GM10847 (cell line): Measurements from ENCODE around the gene VAV2.

ENCODE experiments used
- POLR2A ChIP-seq: IDR thresholded peaks from 2 replicates; pipeline ENCODE4 v1.6.1; 2011; ENCODE audit not compliant: insufficient read length; ENCODE audit errors: extremely low read depth

VAV2 gene

GRCh38 chr9:134032456-134033222 is 40.5 kb upstream of the VAV2 start:
- TF ChIP-seq POLR2A: no peak

GRCh38 chr9:134031783-134032182 is 39.7 kb upstream of the VAV2 start:
- TF ChIP-seq POLR2A: no peak

GRCh38 chr9:134030821-134031470 is 38.8 kb upstream of the VAV2 start:
- no peak for TF ChIP-seq POLR2A

- no peak for TF ChIP-seq POLR2A
These were observed 37.4 kb upstream of the VAV2 start for GRCh38 chr9:134029248-134030226.

GRCh38 chr9:134028575-134029247 is 36.6 kb upstream of the VAV2 start:
- no peak for TF ChIP-seq POLR2A

- no peak for TF ChIP-seq POLR2A
These were observed 36.0 kb upstream of the VAV2 start for GRCh38 chr9:134028076-134028475.

GRCh38 chr9:134027561-134027960 is 35.4 kb upstream of the VAV2 start:
- TF ChIP-seq POLR2A: no peak

GRCh38 chr9:134026981-134027380 is 34.9 kb upstream of the VAV2 start:
- TF ChIP-seq POLR2A: no peak

GRCh38 chr9:134026581-134026980 is 34.5 kb upstream of the VAV2 start:
- no peak for TF ChIP-seq POLR2A

- TF ChIP-seq POLR2A: no peak
These were observed 33.8 kb upstream of the VAV2 start for GRCh38 chr9:134025606-134026541.

- no peak for TF ChIP-seq POLR2A
These were observed 32.9 kb upstream of the VAV2 start, which contains the start of gene BRD3OS for GRCh38 chr9:134024828-134025605. TSS of gene BRD3OS (plus strand) at chr9:134025481. CDS start at chr9:134026748, 1,267 bp downstream.

- no peak for TF ChIP-seq POLR2A
These were observed 32.2 kb upstream of the VAV2 start for GRCh38 chr9:134024214-134024792.

- no peak for TF ChIP-seq POLR2A
These were observed 22.8 kb upstream of the VAV2 start for GRCh38 chr9:134014946-134015345.
